ENCODE results near the gene NAA40. TPM values are rescaled to one million over a fixed set of nuclear protein-coding genes. Genes with fewer than 3 reads are reported as not detected.

Gene NAA40
- total and polyA plus RNA-seq, 10 of the 15 experiments (the other 5 are each of a cell fraction or from before 2014, with no cell fraction given), result 4.8 to 31.6 (median 22.2) TPM

DNA sequence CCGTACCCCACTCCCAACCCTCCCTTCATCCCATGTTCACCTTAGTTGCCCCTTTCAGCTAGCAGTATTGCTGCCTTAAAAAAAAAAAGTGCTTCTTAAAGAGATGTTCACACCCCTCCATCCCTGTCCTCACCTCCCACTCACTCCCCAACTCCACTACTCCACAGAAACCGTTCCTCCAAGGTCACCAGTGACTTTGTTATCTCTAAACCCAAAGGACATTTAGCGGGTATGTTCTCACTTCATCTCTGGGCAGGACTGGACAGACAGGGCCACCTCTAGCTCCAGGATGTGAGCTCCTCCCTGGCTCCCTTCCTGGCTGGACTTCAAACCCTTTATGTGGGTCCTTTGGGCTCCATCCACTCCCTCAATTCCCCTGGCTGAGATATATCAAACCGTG, 15.5 kb upstream of the NAA40 start (continued):
- TF ChIP-seq HDAC6 (IDR thresholded peaks at IDR 0.05; ENCODE audit: unreplicated experiment), result no peak
- TF ChIP-seq, protein P1, sequence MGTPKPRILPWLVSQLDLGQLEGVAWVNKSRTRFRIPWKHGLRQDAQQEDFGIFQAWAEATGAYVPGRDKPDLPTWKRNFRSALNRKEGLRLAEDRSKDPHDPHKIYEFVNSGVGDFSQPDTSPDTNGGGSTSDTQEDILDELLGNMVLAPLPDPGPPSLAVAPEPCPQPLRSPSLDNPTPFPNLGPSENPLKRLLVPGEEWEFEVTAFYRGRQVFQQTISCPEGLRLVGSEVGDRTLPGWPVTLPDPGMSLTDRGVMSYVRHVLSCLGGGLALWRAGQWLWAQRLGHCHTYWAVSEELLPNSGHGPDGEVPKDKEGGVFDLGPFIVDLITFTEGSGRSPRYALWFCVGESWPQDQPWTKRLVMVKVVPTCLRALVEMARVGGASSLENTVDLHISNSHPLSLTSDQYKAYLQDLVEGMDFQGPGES (IDR thresholded peaks at IDR 0.05), result no peak
- TF ChIP-seq, protein P2, sequence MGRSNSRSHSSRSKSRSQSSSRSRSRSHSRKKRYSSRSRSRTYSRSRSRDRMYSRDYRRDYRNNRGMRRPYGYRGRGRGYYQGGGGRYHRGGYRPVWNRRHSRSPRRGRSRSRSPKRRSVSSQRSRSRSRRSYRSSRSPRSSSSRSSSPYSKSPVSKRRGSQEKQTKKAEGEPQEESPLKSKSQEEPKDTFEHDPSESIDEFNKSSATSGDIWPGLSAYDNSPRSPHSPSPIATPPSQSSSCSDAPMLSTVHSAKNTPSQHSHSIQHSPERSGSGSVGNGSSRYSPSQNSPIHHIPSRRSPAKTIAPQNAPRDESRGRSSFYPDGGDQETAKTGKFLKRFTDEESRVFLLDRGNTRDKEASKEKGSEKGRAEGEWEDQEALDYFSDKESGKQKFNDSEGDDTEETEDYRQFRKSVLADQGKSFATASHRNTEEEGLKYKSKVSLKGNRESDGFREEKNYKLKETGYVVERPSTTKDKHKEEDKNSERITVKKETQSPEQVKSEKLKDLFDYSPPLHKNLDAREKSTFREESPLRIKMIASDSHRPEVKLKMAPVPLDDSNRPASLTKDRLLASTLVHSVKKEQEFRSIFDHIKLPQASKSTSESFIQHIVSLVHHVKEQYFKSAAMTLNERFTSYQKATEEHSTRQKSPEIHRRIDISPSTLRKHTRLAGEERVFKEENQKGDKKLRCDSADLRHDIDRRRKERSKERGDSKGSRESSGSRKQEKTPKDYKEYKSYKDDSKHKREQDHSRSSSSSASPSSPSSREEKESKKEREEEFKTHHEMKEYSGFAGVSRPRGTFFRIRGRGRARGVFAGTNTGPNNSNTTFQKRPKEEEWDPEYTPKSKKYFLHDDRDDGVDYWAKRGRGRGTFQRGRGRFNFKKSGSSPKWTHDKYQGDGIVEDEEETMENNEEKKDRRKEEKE (IDR thresholded peaks at IDR 0.05), result no peak

DNA sequence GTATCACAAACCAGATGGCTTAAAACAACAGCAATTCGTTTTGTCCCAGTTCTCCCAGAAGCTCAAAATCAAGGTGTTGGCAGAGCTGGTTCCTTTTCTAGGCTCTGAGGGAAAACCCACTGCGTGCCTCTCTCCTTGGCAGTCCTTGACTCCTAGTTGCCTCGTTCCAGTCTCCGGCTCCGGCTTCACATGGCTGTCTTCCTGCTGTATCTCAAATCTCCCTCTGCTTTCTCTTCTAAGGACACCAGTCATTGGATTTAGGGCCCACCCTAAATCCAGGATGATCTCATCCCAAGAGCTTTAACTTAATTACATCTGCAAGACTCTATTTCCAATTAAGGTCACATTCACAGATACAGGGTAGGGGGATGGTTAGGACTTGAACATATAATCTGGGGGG, 9.2 kb upstream of the NAA40 start:
- H3K27me3 ChIP-seq (replicated peaks in 1 of 2; ENCODE audit: control insufficient read depth in 2 of 2, insufficient read depth in 2 of 2, low read length in 1 of 2), result no peaks in the 10 kb centered on the region; a peak in 1 of 4 replicates
- 47% methylated on average over 5 of the region's 5 CpGs for WGBS (ENCODE audit: insufficient coverage, insufficient replicate concordance, low lambda C conversion rate, missing lambda C conversion rate)
- no peak overlapping the region for H3K4me2 ChIP-seq (ENCODE audit: control insufficient read depth, insufficient read depth)
- H3K9me3 ChIP-seq (replicated peaks; ENCODE audit: control insufficient read depth, insufficient read depth, low read length), result no peaks in the 10 kb centered on the region
- SMC1A ChIA-PET (ENCODE audit: uncharacterized antibody, unreplicated experiment), result no interaction called here
- H2AFZ ChIP-seq (ENCODE audit: control insufficient read depth, low read depth, low read length), result no peak overlapping the region
- in situ Hi-C loops (cut with MboI) (no loop called here), intact Hi-C loops (cut with micrococcal nuclease; ENCODE audit: unreplicated experiment) (no loop called here)
- BruUV-seq (replicated peaks), result no TSS peak
- no peak for FAIRE-seq
- RAD21 ChIA-PET (ENCODE audit: unreplicated experiment), result interaction anchor here (0.9 kb wide), 1 partner anchor 91 kb away, joined by 3 read pairs; the partner anchor contains the start of gene MARK2
- TF ChIP-seq HDAC6 (IDR thresholded peaks at IDR 0.05; ENCODE audit: unreplicated experiment) (no peak), KDM1A (IDR thresholded peaks at IDR 0.05; ENCODE audit: borderline replicate concordance) (no peak), RB1 (IDR thresholded peaks at IDR 0.05; ENCODE audit: borderline replicate concordance) (no peak), EGR1 (IDR thresholded peaks at IDR 0.05; ENCODE audit: borderline replicate concordance in 1 of 2, low read depth in 2 of 2, low read length in 2 of 2) (no peak), RAD51 (IDR thresholded peaks at IDR 0.05) (no peak), NR2C1 (IDR thresholded peaks at IDR 0.05) (no peak), FOXK2 (IDR thresholded peaks at IDR 0.05) (no peak)
- TF ChIP-seq, protein P3, sequence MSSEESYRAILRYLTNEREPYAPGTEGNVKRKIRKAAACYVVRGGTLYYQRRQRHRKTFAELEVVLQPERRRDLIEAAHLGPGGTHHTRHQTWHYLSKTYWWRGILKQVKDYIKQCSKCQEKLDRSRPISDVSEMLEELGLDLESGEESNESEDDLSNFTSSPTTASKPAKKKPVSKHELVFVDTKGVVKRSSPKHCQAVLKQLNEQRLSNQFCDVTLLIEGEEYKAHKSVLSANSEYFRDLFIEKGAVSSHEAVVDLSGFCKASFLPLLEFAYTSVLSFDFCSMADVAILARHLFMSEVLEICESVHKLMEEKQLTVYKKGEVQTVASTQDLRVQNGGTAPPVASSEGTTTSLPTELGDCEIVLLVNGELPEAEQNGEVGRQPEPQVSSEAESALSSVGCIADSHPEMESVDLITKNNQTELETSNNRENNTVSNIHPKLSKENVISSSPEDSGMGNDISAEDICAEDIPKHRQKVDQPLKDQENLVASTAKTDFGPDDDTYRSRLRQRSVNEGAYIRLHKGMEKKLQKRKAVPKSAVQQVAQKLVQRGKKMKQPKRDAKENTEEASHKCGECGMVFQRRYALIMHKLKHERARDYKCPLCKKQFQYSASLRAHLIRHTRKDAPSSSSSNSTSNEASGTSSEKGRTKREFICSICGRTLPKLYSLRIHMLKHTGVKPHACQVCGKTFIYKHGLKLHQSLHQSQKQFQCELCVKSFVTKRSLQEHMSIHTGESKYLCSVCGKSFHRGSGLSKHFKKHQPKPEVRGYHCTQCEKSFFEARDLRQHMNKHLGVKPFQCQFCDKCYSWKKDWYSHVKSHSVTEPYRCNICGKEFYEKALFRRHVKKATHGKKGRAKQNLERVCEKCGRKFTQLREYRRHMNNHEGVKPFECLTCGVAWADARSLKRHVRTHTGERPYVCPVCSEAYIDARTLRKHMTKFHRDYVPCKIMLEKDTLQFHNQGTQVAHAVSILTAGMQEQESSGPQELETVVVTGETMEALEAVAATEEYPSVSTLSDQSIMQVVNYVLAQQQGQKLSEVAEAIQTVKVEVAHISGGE (CRISPR knock-in tag; IDR thresholded peaks at IDR 0.05), result no peak
- H3K79me2 ChIP-seq (ENCODE audit: control insufficient read depth, insufficient read depth, low read length), result no peaks in the 10 kb centered on the region
- H4K20me1 ChIP-seq (ENCODE audit: control insufficient read depth, insufficient read depth), result no peaks in the 10 kb centered on the region
- no peak overlapping the region for H3K4me3 ChIP-seq
- no peaks in the 10 kb centered on the region for H3K4me1 ChIP-seq (ENCODE audit: control insufficient read depth, insufficient read depth, low read length)
- H3K9ac ChIP-seq (ENCODE audit: control insufficient read depth, insufficient read depth, low read length), result no peak overlapping the region
- POLR2A ChIA-PET, result interaction anchor here (0.6 kb wide), 1 partner anchor 261 kb away, joined by 5 read pairs; no protein-coding TSS in a partner anchor
- no peaks in the 10 kb centered on the region for H3K36me3 ChIP-seq (ENCODE audit: control insufficient read depth in 2 of 2, insufficient read depth in 2 of 2, low read length in 1 of 2)
- CTCF ChIA-PET, result interaction anchor here (2.2 kb wide), 1 partner anchor 92 kb away, joined by 14 read pairs; the partner anchor contains the start of gene MARK2
- DNase-seq (ENCODE audit: low read depth, low spot score), result no peak
- H3K27ac ChIP-seq (ENCODE audit: control insufficient read depth, insufficient read depth), result no peak overlapping the region
- ATAC-seq, result no peak

Data from GM12878 (cell line).